Measurements from ENCODE around the gene POLR2L.

The POLR2L gene

GRCh38 chr11:842370-843002 is at the start of gene POLR2L, which contains the start of gene TSPAN4:
POLR2L (minus strand) TSS chr11:842529; CDS start chr11:842508, 21 bp downstream.
TSPAN4 (plus strand) TSS chr11:842852; CDS start chr11:850305, 7,453 bp downstream.
- no peak for DNase-seq (ENCODE audit: low read depth)

GRCh38 chr11:890794-891540 is 48.6 kb upstream of the POLR2L start:
- no peak for DNase-seq (ENCODE audit: low read depth)

- DNase-seq (ENCODE audit: low read depth): no peak
These were observed 47.6 kb upstream of the POLR2L start for GRCh38 chr11:889687-890475.

DNA sequence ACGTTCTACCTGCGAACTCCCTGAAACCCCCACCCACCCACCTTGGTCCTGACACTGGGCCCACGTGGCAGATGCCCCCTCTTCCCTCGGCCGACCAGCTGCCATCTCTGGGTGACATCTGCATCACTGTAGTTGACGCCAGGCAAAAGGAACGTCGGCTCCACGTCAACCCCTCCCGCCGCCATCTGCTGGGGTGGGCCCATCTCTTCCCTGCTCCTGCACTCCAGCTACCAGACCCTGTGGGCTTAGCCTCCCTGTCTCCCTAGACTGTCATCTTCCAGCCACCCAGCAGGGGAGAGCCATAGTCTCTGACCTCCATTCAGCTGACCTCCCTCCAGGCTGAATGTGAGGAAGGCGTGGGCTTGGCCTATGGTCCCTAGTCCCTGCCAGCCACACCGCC is 46.9 kb upstream of the POLR2L start:
- DNase-seq (ENCODE audit: low read depth): no peak

GRCh38 chr11:888310-889212 is 46.2 kb upstream of the POLR2L start:
- DNase-seq (ENCODE audit: low read depth): no peak

- no peak for DNase-seq (ENCODE audit: low read depth)
These were observed 45.3 kb upstream of the POLR2L start for GRCh38 chr11:887589-887988.

GRCh38 chr11:886568-886967 is 44.2 kb upstream of the POLR2L start:
- DNase-seq (ENCODE audit: low read depth): no peak

- DNase-seq (ENCODE audit: low read depth): no peak
These were observed 42.3 kb upstream of the POLR2L start for GRCh38 chr11:884578-885070.

DNA sequence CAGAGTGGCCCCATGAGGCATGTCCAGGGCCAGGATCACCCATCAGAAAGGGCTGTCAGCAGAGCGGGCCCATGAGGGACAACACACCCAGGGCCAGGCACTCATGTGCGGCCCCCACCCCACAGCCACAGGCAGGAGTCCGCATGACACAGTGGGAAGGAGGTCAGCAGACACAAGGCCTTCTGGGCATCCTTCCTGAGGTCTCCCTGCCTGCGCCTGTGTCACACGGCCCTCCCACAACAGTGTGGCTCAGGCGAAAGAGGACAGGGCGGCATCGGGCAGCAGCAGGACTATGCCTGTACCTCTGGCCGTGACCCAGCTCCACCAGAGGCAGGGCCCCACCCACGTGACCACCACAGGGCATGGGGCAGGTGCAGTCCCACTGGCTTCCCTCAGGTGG is 41.2 kb upstream of the POLR2L start:
- DNase-seq (ENCODE audit: low read depth): no peak

DNA sequence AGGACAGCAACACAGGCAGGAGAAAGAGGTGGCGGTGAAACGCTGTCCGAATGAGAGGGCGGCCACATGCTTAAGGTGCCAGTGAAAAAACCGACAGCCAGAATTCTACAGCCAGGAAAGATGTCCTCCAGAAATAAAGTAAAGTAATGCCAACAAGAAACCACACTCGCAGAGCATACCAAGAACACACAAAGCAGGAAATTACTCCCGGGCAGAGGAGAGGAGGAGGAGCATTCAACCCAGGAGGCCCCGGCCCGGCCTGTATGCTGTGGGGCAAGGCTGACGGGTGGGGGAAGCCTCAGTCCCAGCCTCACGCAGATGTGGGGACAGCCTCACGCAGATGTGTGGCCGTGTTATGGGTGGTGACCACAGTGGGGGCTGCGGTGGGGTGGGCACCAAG is 40.3 kb upstream of the POLR2L start:
- no peak for DNase-seq (ENCODE audit: low read depth)

DNA sequence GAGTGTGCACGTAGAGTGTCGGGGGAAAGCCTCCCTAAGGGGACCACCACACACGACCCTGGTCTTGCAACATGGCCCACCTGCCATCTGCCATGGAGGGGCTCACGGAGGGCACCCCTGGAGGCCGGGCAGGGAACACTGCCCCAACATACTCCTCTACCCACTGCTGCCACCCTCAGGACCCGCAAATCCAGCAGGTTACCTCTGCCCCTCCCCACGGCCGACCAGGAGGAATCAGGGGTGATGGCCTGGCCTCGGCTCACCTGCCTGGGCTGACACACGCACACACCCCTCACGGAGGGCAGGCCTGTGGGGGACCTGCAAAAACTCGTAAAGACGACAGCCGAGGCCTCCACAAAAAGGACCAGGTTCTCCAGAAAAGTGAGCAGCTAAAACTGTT is 38.1 kb upstream of the POLR2L start:
- no peak for DNase-seq (ENCODE audit: low read depth)

DNA sequence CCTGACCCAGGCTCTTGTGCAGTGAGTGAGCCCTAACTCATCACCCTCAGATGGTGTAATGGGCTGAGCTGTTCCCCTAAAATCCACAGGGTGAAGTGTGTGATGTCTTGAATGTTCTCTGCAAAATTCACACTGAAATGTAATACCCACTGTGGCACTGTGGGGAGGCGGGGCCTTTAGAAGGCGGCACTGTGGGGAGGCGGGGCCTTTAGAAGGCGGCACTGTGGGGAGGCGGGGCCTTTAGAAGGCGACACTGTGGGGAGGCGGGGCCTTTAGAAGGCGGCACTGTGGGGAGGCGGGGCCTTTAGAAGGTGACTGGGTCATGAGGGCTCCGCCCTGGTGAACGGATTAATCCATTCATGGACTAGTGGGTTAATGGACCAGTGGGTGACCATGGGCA is 35.2 kb upstream of the POLR2L start:
- no peak for DNase-seq (ENCODE audit: low read depth)

DNA sequence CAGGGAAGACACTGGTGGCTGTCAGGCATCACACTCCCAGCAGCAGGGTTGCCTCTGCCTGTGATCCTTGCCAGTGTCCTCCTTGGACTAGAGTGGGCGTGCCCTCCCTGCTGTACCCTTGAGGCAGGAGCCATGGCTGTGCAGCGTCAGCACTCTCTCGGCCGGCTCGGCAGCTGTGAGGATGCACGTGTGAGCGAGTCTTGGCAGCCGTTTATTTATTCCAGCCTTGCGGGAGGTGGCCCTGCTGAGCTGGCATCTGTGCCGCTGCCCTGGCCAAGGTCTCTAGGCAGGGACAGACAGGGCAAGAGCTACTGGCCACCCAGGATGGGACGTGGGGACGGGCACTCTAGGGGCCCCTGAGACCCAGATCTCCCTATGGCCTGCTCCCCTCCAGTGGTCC is 34.2 kb upstream of the POLR2L start:
- DNase-seq (ENCODE audit: low read depth): no peak

DNA sequence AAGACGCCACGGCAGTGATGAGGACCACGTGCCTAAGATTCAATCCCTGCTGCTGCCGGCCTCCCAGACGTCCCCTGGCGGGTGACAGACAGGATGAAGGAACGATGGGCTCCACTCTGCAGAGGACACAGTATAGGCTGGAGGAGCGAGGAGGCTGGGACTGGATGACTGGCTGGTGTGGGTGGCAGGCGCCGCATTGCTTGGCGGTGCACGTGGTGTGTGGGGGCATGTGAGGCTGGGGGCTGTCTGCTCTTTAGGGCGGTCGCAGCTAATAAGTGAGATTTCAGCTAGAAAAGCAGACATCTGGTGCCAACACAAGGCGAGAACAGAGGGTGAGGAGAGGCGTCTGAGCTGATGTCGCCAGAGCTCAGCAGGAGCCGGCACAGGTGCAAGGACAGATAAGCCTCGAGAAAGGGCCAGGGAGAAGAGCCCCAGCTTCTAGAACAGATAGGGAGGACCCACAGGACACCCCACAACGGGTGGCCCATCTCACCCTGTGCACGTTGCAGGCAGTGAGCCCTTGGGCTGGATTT is 33.5 kb upstream of the POLR2L start:
- no peak for DNase-seq (ENCODE audit: low read depth)

- no peak for DNase-seq (ENCODE audit: low read depth)
These were observed 32.9 kb upstream of the POLR2L start for GRCh38 chr11:875203-875602.

DNA sequence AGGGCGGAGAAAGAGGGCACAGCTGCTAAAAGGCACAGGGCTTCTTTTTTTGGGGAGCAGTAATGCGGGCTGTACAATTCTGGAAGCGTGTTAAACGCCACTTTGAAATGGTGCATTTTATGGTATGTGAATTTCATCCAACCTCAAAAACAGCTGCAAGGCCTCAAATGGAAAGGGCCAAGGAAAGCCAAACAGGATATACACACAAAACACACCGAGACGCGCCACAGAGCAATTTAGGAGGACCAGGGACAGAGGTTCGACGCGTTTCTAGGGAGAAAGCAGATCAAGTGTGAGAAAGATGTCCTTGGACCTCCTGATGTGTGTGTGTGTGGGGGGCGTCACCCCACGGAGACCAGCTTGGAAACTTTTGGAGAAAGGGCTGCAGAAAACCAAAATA is 31.4 kb upstream of the POLR2L start:
- DNase-seq (ENCODE audit: low read depth): no peak

DNA sequence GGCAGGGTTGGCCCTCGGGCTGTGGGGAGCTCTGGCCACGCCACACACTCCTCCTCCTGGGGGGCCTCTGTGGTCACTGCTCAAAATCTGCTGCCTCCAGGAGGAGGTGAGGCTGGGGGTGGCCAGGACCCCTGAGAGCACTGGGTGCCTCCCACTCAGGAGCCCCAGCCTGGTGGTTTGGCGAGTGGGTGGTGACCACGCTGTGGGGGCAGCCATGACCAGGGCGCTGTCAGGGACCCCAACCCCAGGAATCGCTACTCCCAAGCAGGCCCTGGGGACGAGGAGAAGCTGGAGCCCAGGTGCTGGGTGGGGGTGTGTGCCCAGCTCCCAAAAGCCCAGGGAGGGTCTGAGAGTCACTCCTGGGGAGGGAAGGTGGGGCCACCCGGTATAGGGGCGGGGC is 30.5 kb upstream of the POLR2L start:
- DNase-seq (ENCODE audit: low read depth): no peak

GRCh38 chr11:871472-871871 is 29.1 kb upstream of the POLR2L start:
- no peak for DNase-seq (ENCODE audit: low read depth)

GRCh38 chr11:870418-870817 is 28.1 kb upstream of the POLR2L start:
- DNase-seq (ENCODE audit: low read depth): no peak

- no peak for DNase-seq (ENCODE audit: low read depth)
These were observed 27.7 kb upstream of the POLR2L start for GRCh38 chr11:870127-870413.

DNA sequence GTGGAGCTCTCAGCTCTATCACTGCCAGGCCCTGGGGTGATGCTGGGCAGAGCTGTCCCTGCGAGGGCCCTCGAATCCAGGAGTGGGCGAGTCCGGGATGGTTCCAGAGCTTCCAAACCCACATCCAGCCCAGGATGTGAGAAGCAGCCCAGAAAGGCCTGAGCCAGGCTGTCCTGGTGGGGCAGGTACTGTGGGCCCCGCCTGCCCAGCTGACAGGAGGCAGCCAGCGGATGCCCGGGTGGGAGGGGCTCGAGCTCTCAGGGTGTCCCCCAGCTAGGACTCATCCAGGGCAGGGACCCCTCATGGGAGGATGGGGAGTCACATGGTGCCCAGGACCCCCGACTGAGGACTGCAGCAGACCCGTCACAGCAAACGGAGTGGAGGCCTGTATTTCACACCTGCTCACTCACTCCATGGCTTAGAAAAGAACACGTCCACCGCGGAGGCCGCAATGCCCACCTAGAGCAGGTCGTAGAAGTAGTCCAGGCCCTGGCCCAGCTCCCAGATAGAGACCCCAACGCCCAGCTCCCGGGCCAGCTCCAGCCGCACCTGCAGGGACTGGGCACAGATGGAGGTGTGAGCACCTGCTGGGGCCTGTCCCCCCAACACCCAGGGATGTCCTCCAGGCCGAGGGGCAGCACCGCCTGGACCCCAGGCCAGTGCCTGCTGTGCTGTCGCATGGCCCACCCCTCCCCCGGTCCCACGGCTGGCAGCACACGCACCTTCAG is 27.2 kb upstream of the POLR2L start:
- no peak for DNase-seq (ENCODE audit: low read depth)
